HG03060 (cell line): ENCODE results near the gene FARSA.
"Not testable (repeated sequence)": the region's sequence is repeated elsewhere in the genome, so short reads cannot be mapped to it uniquely, and the experiment has no call there.

Source experiments
- ATAC-seq: cut with Tn5 transposase; IDR thresholded peaks from one replicate; pipeline ENCODE4 v1.9.1; 2021; ENCODE audit warnings: low read depth, moderate number of reproducible peaks; ENCODE audit not compliant: unreplicated experiment

The FARSA gene

DNA sequence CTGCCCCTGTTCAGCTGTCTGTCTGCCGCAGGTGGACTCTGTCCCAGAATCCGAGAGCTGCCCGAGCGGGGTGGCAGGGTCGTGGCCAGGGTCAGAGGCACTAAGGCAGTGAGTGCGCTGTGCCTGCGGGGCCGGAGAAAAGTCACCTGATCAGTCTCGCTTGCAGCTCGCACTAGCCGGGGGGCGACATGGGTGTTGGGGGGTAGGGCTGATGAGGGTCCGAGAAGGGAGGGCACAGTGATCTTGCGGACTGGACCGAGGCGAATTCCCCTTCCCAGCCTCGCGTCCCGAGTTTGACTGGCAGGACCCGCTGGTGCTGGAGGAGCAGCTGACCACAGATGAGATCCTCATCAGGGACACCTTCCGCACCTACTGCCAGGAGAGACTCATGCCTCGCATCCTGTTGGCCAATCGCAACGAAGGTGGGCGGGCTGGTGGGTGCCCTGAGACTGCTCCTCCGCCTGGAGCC, 41.9 kb downstream of the FARSA start:
- no peak for ATAC-seq

DNA sequence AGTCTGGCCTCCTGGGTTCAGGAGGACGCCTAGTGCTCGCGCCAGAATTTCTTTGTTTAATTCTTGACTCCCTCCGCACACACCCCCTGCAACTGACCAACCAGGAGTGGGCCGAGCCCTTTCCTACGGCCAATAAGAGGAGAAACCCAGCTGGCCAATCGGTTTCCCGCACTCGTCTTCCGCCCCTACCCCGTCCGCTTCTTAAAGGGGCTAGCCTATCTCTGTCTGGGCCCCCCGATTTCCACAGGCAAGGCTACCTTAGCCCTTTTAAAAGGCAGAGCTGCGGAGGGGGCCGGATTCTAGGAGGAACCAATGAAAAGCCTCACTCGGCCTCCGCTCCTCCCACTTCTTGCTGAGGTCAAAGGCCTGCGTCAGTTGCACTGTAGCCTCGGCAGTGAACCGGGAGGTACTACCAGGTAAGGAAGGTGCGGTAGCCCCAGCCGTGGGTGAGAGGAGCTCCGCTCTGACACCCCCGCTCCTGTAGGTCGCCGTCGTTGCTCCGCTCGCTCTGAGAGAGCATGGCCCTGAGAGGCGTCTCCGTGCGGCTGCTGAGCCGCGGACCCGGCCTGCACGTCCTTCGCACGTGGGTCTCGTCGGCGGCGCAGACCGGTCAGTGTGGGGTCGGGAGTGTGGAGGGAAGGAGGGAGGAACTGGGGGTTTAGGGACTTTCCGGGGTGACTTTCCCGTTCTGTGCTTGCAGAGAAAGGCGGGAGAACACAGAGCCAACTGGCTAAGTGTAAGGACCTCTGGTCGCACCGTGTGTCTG, 42.5 kb downstream of the FARSA start, which contains the start of gene GCDH:
Gene GCDH (plus strand): TSS at position 374 of the 766 bp plus-strand sequence. CDS start 145 bp downstream, at position 519.
- peak; percentile 89 for ATAC-seq

DNA sequence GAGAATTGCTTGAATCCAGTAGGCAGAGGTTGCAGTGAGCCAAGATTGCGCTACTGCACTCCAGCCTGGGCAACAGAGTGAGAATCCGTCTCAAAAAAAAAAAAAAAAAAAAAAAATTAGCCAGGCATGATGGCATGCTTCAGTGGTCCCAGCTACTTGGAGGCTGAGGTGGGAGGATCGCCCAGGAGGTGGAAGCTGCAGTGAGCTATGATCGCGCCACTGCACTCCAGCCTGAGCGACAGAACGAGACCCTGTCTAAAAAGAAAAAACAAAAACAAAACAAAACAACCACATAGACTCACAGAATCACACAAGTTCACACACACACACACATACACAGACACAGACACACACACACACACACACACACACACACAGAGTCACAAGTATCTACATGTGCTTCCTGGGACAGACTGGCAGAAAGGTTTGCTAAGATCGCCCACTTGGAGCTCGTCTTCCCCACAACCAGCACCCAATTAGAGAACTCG, 43.2 kb downstream of the FARSA start:
- ATAC-seq = not testable (repeated sequence)

DNA sequence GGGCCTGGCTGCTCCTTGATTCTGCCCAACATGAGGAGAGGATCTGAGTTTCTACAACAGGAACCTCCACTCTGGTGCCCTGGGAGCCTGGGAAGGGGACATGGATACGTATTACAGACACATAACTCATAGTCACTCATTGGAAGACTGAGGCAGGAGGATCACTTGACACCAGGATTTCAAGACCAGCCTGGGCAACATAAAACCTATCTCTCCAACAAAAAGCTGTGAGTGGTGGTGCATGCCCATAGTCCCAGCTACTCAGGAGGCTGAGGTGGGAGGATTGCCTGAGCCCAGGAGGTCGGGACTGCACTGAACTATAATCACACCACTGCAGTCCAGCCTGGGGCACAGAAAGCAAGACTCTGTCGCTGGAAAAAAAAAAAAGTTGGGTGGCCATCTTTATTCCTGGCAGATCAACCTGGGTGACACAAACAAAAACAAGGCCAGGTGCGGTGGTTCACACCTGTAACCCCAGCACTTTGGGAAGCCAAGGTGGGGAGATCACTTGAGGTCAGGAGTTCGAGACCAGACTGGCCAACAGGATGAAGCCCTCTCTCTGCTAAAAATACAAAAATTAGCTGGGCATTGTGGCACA, 45.4 kb downstream of the FARSA start:
- no peak for ATAC-seq

DNA sequence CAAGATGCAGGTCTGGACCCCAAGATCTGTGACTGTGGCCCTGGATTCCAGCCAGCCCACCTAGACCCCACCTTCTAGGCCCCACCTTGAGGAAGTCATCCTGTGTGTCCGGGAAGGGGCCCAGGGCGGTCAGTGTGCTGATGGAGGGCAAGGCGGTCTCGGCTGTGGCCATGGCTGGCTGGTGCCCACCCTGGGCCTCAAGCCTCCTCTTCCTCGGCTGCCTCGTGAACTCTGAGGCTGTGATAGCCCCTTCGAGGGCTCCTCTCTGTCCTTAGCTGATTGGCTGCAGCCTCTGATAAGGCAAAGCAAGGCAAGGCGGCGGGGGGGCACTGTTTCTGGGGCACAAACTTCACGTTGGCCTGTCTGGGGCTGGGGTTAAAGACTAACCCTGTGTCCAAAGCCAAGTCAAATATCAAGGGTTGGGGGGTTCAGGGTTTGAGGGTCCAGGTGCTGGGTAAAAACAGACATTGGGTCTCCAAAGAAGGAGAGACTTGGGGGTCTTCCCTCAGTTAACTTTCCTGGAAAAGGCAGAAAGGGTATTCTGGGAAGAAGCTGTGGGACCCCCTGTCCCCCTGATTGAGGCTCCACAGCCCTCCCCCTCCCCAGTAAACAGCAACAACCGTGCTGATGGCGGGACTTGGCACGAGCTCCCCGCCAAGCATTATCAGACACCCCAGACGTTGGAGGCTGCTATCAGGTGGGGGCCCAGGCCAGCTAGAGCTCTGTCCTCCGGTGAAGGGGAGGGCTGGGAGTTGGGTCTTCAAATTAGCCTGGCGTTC, 46.4 kb downstream of the FARSA start, which contains the start of gene KLF1:
Gene KLF1 (minus strand): TSS at position 233 of the 779 bp plus-strand sequence. CDS start 61 bp downstream, at position 172.
- no peak for ATAC-seq

DNA sequence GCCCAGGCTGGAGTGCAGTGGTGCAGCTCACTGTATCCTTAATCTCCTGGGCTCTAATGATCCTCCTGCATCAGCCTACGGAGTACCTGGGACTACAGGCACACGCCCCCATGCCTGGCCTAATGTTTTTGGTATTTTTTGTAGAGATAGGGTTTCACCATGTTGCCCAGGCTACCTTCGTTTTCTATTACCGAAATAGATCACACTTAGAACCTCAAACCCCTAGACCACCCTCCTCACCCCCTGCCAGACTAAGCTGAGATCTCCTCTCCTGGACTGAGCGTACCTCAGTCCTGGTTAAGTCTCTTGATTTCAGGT, 46.9 kb downstream of the FARSA start:
- no peak for ATAC-seq

DNA sequence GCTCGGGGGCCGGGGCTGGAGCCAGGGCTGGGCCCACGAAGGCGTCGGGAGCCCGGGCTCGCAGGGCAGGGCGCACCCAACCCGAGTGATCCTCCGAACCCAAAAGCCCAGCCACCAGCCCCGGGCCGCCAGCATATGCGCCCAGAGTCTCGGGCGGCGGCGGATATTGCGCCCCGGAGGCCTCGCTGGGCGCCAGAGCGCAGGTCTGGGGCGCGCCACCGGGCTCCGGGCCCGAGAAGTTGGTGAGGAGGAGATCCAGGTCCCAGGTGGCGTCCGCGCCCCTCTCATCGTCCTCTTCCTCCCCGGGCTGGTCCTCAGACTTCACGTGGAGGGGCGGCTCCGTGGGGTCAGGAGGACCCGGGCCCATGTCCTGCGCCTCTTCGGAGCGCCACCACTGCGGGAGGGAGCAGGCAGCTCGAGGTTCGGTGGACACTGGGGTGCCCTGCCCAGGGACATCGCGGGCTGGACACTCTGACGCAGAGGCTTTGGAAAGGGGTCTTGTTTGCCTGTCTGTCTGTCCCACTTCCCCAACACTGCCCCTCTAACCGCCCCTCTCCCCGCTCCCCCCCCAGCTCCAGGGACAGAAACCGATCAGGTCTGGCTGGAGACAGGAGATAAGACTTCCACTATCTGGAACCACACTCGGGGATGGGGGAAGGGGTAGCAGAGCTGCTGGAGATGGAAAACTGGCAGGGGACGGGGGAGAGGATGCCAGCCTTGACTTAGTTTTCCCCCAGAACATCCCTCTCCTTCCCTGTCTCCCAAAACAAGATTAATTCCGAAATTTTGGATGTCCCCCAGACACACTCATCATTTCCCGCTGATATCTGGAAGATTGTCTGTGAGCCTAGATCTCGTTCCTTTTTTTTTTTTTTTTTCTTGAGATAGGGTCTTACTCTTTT, 47.5 kb downstream of the FARSA start:
- no peak for ATAC-seq

DNA sequence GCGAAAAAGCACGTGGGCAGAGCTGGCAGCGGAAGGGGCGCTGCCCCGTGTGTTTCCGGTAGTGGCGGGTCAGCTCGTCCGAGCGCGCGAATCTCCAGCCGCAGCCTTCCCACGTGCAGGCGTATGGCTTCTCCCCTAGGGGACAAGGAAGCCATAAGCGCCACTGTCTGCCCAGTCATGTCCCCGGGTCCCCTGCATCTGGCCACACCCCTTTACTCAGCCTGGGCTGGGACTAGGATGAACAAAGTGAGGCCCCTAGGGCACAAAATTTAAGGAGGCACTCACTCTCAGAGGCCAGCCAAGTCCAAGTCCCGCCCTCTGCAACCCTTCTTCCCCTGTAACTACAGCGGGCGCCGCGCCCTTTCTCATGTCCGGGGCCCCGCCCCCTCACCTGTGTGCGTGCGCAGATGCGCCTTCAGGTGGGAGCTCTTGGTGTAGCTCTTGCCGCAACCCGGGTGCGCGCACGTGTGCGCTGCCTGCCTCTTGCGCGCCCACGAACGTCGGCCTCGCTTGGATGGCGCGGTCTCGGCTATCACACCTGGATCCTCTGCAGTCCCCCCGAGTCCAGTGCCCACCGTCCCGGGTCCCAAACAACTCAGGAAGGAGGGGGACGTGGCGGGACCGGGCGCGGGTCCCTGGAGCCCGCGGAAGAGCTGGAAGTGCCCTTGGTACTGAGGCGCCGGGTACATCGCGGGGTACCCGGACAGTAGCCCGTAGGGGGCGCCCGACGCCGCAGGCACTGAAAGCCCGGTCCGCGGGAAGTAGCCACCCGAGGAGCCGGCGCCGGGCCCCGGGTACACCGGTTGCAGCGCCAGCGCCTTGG, 48.4 kb downstream of the FARSA start:
- no peak for ATAC-seq

DNA sequence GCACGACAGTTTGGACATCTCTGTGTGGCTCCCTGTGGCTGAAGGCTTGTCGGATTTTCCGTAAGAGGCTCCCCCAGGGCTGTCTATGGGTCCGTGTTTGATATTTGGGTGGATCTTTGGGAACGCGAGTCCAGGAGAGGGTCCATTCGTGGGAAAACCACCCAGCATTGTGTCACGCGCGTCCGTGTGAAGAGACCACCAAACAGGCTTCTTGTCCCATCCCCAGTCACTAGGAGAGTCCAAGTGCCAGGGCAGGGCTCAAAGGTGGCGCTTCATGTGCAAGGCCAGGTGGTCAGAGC, 48.9 kb downstream of the FARSA start:
- ATAC-seq = no peak

DNA sequence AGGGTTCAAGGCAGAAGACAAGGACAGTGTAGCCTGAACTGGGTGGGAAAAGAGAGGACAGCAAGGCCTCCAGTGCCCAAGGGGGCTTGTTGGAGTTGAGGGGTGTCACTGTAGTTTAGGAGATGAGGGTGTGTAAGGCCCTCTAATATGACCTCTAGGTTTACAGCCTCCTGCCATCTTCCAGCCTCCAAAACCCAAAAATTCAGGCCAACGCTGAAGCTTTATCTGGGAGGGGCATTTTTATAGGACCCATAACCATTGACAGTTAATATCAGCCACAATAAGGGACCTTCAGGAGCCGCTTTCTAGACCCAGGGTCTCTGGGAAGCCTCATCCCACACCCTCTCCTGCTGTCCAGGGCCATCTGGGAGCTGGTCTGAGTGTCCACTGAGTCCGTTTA, 49.3 kb downstream of the FARSA start:
- ATAC-seq = no peak

DNA sequence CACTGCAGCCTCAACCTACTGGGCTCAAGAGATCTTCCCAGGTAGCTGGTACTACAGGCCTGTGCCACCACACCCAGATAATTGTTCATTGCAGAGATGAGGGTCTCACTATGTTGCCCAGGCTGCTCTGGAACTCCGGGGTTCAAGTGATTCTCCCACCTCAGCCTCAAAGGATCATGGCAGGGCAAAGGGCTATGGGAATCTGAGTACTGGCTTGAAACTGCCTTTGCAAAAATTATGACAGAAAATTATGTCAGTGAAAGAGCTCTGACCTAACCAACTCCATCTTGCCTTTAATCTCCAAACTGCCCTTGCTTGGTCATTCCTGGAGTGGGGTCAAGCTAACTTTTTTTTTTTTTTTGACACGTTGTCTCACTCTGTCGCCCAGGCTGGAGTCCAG, 50.9 kb downstream of the FARSA start:
- no peak for ATAC-seq

DNA sequence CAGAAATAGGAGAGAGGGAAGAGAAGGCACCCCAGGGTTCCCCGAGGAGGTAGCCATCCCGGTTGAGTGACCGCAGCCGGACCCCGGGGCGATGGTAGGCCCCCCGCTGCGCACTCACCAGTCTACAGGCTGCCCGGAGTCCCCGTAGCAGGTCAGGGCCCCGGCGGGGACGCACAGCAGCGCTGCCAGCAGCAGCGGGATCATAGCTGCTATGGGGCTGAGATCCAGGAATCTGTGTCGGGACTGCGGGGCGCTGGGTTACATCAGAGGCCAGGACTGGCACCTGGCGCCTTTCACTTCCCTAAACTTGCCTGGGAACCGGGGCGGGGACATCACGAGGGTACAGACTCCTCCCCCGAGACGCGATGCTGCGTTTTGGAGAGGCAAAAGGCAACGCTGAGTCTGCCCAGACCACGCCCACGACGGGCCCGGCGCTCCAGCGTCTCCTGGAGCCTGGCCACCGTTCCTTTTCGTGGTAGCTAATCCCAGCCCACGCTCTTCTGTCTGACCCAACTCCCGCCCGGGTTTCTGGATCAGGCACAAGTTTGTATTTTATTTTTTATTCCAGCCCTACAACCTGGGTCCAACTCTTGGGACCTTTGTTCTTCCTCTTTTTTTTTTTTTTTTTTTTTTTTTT, 52.2 kb downstream of the FARSA start, which contains the start of gene DNASE2:
Gene DNASE2 (minus strand): TSS at position 278 of the 637 bp plus-strand sequence. CDS start 74 bp downstream, at position 204.
- ATAC-seq = peak; percentile 57

DNA sequence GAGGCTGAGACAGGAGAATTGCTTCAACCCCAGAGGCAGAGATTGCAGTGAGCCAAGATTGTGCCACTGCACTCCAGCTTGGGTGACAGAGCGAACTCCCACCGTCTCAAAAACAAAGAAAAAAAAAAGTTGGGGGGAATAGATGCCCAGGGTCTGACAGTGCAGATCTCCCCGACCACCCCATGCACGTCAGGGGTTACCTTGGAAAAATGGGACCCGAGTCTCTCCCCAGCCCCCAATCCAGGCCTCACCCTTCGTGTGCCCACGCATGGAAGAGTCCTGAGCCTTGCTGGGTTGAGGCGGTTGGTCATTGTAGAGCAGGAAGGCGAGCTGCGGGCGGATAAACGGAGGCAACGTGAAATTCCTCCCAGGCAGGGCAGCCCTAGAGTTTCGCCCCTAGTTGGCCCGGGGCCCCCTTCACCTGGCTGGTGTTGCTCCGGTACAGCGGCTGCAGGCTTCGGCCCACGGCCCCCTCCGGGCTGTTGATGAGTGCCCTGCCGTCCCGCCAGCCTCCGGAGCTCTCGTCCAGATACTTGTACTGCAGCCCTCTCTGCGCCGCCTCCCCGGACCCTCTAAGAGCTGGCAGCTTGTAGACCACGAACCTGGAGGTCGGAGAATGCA, 52.9 kb downstream of the FARSA start:
- no peak for ATAC-seq

DNA sequence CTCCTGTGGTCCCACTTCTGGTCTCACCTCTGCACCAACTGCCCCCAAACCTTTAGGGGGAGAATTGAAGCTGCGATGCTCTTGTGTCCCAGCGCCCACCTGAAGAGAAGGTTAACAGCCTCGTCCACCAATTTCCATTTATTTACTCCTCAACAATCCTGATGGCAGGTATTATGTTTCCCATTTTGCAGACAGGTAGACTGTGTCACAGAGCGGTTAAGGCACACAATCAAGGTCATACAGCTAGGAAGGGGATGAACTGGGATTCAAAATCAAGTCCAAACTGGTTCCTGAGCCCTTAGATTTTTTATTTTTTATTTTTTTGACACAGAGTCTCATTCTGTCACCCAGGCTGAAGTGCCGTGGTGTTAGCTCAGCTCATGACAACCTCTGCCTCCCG, 58.4 kb downstream of the FARSA start:
- no peak for ATAC-seq

DNA sequence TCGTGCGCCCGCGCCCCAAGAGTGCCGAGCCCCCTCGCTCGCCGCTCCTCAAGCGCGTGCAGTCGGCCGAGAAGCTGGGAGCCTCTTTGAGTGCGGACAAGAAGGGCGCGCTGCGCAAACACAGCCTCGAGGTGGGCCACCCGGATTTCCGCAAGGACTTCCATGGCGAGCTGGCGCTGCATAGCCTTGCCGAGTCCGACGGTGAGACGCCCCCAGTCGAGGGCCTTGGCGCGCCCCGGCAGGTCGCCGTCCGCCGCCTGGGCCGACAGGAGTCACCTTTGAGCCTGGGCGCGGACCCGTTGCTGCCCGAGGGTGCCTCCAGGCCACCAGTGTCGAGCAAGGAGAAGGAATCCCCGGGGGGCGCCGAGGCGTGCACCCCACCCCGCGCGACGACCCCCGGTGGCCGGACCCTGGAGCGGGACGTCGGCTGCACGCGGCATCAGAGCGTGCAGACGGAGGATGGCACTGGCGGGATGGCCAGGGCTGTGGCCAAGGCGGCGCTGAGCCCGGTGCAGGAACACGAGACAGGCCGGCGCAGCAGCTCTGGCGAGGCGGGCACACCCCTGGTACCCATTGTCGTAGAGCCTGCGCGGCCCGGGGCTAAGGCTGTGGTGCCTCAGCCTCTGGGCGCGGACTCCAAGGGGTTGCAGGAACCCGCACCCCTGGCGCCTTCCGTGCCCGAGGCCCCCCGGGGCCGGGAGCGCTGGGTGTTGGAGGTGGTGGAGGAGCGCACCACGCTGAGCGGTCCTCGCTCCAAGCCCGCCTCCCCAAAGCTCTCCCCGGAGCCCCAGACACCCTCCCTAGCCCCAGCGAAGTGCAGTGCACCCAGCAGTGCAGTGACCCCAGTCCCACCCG, 59.4 kb downstream of the FARSA start:
- no peak for ATAC-seq

DNA sequence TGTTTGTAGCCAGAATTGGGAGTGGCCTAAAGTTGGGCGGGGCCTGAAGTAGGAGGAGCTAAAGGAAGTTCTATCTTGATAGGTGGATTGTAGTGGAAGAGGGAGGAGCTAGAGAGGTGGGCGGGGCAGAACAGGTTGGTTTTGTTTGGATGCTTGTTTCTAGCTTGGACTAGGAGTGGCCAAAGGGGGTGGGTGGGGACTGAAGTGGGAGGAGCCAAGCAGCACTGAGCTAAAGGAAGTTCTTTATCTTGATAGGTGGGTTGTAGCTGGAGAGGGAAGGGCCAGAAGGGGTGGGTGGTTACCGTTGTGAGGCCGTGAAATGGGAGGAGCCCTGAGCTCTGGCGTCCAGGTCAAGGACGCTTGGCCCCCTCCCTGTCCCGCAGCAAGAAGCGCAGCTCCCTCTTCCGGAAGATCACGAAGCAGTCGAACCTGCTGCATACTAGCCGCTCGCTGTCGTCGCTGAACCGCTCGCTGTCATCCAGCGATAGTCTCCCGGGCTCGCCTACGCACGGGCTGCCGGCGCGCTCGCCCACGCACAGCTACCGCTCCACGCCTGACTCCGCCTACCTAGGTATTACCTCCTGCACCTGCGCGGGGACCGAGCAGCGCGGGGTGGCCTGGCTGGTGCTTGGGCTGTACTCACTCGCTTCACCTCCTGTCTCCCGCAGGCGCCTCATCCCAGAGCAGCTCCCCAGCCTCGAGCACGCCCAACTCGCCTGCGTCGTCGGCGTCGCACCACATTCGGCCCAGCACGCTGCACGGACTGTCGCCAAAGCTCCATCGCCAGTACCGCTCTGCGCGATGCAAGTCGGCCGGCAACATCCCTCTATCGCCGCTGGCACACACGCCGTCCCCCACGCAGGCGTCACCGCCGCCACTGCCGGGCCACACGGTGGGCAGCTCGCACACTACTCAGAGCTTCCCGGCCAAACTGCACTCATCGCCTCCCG, 60.3 kb downstream of the FARSA start:
- ATAC-seq = peak; percentile 43
